Progenitor cell of endocrine pancreas (in vitro differentiated cells): ENCODE data around the gene TNP2. TPM values are rescaled to one million over a fixed set of nuclear protein-coding genes. Genes with fewer than 3 reads are reported as not detected.

Source experiments
- DNase-seq: peaks from one replicate; pipeline ENCODE4 v3.0.0; 2021; ENCODE audit warnings: low spot score; ENCODE audit not compliant: unreplicated experiment
- H3K27ac Mint-ChIP-seq: 2 replicates; pipeline ENCODE4 v1.8.0; 2021; ENCODE audit warnings: mild to moderate bottlenecking, moderate library complexity, mixed read lengths
- H3K27me3 Mint-ChIP-seq: 2 replicates; pipeline ENCODE4 v1.8.0; 2021; ENCODE audit warnings: mixed read lengths
- H3K36me3 Mint-ChIP-seq: 2 replicates; pipeline ENCODE4 v1.8.0; 2022; ENCODE audit warnings: mixed read lengths; ENCODE audit not compliant: insufficient read depth
- H3K4me1 Mint-ChIP-seq: 2 replicates; pipeline ENCODE4 v1.8.0; 2021; ENCODE audit warnings: low read depth, mixed read lengths
- H3K4me3 Mint-ChIP-seq: 2 replicates; pipeline ENCODE4 v1.8.0; 2021; ENCODE audit warnings: low read depth, mild to moderate bottlenecking, moderate library complexity, mixed read lengths
- H3K9me3 Mint-ChIP-seq: 2 replicates; pipeline ENCODE4 v1.8.0; 2021; ENCODE audit warnings: low read depth, mixed read lengths
- total RNA-seq: library from RNA; stranded (reverse); gene quantifications from 2 replicates; pipeline ENCODE4 v1.2.1, GENCODE V29; 2021
- TF ChIP-seq, protein P1 (sequence below): fragments of 200-600 bp; sonication (generic); IDR thresholded peaks from one replicate; pipeline ENCODE4 v1.5.0; 2021; ENCODE audit warnings: antibody characterized with exemption, mild to moderate bottlenecking; ENCODE audit not compliant: unreplicated experiment

Gene TNP2
- total RNA-seq, 1 donor from 2014 or later = not detected

DNA sequence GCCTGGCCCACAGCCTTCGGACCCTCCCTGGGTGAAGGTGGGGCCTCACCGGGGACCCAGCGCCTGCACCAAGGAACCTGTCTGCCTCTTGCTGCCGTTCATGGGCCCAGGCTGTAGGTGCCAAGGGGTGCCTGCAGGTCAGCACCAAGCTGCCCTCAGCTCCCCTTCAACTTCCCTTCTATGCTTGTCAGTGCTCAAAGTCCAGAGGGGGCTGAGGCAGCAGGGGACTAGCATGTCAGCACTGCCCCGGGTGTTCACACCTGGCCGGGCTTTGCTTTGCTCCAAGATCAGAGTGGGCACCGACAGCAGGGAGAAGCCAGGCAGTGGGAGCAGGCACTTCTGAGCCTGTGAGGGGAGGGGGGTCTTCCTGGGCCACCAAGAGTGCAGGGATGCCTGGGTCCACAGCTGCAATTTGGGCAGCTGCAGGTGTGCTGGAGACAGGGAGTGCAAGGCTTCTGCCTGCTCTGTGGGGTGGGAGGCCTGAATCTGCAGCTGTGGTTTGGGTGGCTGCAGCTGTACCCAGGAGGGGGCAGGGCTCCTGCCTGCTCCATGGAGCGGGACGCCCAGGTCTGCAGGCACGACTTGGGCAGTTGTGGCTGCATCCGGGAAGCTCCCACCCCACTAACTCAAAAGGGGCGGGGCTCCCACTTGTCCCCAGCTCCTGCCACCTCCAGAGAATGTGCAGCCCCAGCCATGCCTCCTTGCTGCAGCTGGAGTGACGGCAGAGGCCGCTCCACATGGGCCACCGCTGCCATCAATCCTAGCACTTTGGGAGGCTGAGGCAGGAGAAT, 39.6 kb upstream of the TNP2 start:
- TF ChIP-seq, protein P1, sequence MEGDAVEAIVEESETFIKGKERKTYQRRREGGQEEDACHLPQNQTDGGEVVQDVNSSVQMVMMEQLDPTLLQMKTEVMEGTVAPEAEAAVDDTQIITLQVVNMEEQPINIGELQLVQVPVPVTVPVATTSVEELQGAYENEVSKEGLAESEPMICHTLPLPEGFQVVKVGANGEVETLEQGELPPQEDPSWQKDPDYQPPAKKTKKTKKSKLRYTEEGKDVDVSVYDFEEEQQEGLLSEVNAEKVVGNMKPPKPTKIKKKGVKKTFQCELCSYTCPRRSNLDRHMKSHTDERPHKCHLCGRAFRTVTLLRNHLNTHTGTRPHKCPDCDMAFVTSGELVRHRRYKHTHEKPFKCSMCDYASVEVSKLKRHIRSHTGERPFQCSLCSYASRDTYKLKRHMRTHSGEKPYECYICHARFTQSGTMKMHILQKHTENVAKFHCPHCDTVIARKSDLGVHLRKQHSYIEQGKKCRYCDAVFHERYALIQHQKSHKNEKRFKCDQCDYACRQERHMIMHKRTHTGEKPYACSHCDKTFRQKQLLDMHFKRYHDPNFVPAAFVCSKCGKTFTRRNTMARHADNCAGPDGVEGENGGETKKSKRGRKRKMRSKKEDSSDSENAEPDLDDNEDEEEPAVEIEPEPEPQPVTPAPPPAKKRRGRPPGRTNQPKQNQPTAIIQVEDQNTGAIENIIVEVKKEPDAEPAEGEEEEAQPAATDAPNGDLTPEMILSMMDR = no peak
- peaks cover 7% of the 10 kb centered on the region for H3K4me1 Mint-ChIP-seq
- H3K27ac Mint-ChIP-seq = no peak overlapping the region
- H3K4me3 Mint-ChIP-seq = no peak overlapping the region
- no peaks in the 10 kb centered on the region for H3K9me3 Mint-ChIP-seq
- H3K27me3 Mint-ChIP-seq = peaks cover 5% of the 10 kb centered on the region
- DNase-seq = no peak
- no peaks in the 10 kb centered on the region for H3K36me3 Mint-ChIP-seq

DNA sequence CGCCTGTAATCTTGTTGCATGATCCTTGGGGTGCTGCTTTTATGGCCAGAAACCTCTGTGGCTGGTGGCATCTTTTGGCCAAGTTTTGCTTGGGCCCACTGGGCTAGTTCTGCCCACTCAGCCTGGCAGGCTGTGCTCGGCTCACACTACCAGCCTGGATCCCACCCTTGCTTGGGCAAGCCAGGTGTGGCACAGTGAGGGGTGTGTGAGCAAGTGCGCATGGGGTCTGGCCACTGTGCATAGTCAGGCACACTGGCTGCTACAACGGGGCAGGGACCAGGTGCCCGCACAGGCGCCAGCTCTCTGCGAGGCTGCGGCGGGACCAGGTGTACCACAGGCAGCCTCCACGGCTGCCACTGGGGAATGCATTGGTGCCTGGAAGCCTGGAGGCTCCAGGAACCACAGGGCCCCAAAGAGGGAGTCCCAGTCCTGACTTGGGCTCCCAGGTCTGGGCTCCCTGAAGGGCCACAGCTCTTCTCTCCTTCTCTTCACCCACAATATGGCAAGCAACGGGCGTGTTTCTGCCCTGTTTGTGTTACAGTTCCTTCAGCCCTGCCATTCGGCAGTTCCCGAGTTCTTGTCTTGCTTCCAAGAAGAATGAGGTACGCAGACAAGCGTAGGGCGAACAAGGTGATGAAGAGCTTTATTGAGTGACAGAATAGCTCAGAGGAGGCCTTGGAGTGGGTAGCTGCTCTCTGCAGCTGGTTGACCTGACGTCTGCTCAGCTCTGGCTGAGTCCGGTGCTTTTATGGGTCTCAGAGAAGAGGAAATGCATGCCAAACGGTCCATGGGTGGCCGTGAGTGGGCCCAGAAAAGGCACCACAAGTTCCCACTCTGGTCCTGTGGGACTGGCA, 38.7 kb upstream of the TNP2 start:
- no peak overlapping the region for H3K4me3 Mint-ChIP-seq
- peak overlapping the region; percentile 63 for H3K27ac Mint-ChIP-seq
- TF ChIP-seq, protein P1 = no peak
- DNase-seq = no peak
- no peaks in the 10 kb centered on the region for H3K36me3 Mint-ChIP-seq
- H3K9me3 Mint-ChIP-seq = no peaks in the 10 kb centered on the region
- peaks cover 3% of the 10 kb centered on the region for H3K4me1 Mint-ChIP-seq
- H3K27me3 Mint-ChIP-seq = peaks cover 5% of the 10 kb centered on the region

DNA sequence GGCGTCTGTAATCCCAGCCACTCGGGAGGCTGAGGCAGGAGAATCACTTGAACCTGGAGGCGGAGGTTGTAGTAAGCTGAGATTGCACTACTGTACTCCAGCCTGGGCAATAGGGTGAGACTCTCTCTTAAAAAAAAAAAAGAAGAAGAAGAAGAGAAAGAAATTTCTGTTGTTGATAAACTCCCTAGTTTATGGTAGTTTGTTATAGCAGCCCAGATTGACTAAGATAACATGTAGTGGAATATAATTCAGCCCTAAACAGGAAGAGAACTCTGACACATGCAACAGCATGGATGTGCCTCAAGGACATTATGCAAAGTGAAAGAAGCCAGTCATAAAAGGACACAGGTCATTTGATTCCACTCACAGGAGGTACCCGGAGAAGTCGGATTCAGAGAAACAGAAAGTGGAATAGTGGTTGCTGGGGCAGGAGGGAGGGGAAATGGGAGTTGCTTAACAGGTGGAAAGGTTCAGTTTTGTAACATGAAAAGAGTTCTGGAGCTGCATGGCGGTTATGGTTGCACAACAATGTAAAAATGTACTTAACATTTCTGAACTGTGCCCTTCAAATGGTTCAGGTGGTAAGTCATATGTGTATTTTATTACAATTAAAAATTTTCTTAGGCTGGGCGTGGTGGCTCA, 38.0 kb upstream of the TNP2 start:
- Mint-ChIP-seq H3K9me3 (no peaks in the 10 kb centered on the region), H3K4me1 (peaks cover 1% of the 10 kb centered on the region), H3K36me3 (no peaks in the 10 kb centered on the region), H3K27ac (no peak overlapping the region), H3K27me3 (peaks cover 5% of the 10 kb centered on the region), H3K4me3 (no peak overlapping the region)
- TF ChIP-seq, protein P1 = no peak
- no peak for DNase-seq

DNA sequence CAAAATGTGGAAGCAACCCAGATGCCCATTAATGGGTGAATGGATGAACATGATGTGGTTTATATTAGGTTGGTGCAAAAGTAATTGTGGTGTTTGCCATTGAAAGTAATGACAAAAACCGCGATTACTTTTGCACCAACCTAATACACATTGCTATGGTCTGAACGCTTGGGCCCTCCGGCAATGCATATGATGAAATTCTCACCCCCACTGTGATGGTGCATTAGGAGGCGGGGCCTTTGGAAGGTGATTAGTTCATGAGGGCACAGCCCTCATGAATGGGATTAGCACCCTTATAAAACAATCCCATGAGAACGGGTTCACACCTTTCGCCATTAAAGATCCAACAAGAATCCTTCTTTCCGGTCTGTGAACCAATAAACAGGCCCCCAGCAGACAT, 37.3 kb upstream of the TNP2 start:
- no peaks in the 10 kb centered on the region for H3K36me3 Mint-ChIP-seq
- DNase-seq = no peak
- no peak overlapping the region for H3K4me3 Mint-ChIP-seq
- peaks cover 1% of the 10 kb centered on the region for H3K4me1 Mint-ChIP-seq
- TF ChIP-seq, protein P1 = no peak
- H3K27me3 Mint-ChIP-seq = peaks cover 5% of the 10 kb centered on the region
- H3K9me3 Mint-ChIP-seq = no peaks in the 10 kb centered on the region
- H3K27ac Mint-ChIP-seq = no peak overlapping the region

DNA sequence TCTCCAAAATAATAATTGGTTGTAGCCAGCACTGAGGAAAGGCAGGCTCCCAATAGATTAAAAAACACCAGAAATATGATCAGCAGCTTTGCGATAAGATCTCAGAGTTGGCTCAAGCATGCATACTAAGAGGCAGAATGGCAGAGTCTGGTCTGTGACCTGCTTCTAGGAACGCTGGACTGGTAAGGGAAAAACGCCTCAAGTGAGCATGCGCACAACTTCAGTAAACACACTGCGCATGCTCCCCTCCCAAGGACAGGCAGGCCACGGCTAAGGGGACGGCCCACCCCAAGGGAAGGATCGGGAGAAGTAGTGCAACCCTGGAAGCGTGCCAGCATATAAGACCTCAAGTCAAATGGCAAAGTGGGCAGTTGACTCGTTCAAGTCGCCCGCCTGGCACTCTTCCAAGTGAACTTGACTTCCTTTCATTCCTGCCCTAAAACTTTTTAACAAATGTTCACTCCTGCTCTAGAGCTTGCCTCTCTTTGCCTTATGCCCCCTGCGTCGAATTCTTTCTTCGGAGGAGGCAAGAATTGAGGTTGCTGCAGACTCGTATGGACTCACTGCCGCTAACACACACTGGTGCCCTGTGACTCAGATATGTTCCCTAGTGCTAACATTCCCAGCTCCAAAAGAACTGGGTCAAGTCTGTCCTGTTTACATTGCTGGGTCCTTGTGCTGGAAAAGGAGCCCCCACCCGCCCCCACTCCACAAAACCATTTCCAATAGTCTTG, 34.4 kb upstream of the TNP2 start:
- H3K27me3 Mint-ChIP-seq = peaks cover 5% of the 10 kb centered on the region
- no peaks in the 10 kb centered on the region for H3K9me3 Mint-ChIP-seq
- peaks cover 3% of the 10 kb centered on the region for H3K4me1 Mint-ChIP-seq
- TF ChIP-seq, protein P1 = no peak
- no peaks in the 10 kb centered on the region for H3K36me3 Mint-ChIP-seq
- DNase-seq = no peak
- H3K4me3 Mint-ChIP-seq = no peak overlapping the region
- no peak overlapping the region for H3K27ac Mint-ChIP-seq
